Fibroblast of peridontal ligament (primary cell): ENCODE results near the gene RAD9A.
A peak's percentile ranks its signal among the peaks of the same experiment; 100 is the strongest.
"Not testable (repeated sequence)": the region's sequence is repeated elsewhere in the genome, so short reads cannot be mapped to it uniquely, and the experiment has no call there.

Experiments
- DNase-seq: peaks from one replicate; pipeline ENCODE4 v3.0.0-alpha.2; 2010; ENCODE audit errors: extremely low read depth

Gene RAD9A

DNA sequence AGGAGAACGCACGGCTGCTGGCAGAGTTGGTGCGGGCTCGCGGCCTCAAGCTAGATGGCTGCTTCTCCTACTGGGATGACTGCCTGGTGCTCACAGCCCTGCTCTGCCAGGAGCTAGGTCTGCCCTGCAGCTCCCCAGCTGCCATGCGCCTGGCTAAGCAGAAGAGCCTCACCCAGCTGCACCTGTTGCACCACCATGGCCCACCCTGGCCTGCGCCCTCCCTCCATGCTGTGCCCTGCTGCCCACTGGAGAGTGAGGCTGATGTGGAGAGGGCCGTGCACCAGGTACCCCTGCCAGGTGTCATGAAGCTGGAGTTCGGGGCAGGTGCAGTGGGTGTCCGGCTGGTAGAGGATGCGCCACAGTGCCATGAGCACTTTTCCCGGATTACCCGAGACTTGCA is 31.7 kb downstream of the RAD9A start:
- DNase-seq, result no peak

DNA sequence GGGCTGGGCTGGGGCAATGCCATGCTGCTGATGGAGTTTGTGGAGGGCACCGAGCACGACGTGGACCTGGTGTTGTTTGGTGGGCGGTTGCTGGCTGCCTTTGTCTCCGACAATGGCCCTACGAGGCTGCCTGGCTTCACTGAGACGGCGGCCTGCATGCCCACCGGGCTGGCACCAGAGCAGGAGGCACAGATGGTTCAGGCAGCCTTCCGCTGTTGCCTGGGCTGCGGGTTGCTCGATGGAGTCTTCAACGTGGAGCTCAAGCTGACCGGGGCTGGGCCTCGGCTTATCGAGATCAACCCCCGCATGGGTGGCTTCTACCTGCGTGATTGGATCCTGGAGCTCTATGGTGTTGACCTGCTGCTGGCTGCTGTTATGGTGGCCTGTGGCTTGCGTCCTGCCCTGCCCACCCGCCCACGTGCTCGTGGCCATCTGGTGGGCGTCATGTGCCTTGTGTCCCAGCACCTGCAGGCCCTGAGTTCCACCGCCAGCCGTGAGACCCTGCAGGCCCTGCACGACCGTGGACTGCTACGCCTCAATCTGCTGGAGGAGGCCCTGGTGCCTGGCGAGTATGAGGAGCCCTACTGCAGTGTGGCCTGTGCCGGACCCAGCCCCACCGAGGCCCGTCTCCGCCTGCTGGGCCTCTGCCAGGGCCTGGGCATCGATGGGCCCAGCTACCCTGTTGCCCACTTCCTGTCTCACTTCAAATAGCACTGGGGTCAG is 32.3 kb downstream of the RAD9A start:
- DNase-seq, result no peak

DNA sequence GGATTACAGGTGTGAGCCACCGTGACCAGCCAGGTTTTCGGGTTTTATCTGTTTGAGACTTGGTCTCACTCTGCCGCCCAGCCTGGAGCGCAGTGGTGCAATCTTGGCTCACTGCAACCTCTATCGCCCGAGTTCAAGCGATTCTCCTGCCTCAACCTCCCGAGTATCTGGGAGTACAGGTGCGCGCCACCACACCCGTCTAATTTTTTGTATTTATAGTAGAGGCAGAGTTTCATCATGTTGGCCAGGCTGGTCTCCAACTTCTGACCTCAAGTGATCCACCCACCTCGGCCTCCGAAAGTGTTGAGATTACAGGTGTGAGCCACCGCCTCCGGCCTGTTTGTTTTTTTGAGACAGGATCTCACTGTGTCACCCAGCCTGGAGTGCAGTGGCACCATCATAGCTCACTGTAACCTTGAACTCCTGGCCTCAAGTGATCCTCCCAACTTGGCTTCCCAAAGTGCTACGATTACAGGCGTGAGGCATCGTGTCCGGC is 35.6 kb downstream of the RAD9A start:
- not testable (repeated sequence) for DNase-seq

GRCh38 chr11:67428052-67429001 is 36.5 kb downstream of the RAD9A start, which contains the start of gene RPS6KB2:
Gene RPS6KB2, plus strand, starts transcription at chr11:67428494. Its CDS starts 52 bp downstream, at chr11:67428546.
- DNase-seq, result peak; percentile 97

- peak; percentile 10 for DNase-seq
Measured at GRCh38 chr11:67429038-67429668, 37.4 kb downstream of the RAD9A start.

DNA sequence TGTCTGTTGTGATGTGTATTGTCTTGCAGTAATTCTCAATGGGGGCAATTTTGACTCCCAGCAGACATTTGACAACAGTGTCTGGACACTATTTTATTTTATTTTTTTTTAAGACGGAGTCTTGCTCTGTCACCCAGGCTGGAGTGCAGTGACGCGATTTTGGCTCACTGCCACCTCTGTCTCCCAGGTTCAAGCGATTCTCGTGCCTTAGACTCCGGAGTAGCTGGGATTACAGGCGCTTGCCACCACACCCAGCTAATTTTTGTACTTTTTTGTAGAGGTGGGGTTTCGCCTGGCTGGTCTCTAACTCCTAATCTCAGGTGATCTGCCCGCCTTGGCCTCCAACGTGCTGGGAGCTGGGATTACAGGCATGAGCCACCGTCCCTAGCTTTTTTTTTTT is 37.9 kb downstream of the RAD9A start:
- DNase-seq, result no peak

DNA sequence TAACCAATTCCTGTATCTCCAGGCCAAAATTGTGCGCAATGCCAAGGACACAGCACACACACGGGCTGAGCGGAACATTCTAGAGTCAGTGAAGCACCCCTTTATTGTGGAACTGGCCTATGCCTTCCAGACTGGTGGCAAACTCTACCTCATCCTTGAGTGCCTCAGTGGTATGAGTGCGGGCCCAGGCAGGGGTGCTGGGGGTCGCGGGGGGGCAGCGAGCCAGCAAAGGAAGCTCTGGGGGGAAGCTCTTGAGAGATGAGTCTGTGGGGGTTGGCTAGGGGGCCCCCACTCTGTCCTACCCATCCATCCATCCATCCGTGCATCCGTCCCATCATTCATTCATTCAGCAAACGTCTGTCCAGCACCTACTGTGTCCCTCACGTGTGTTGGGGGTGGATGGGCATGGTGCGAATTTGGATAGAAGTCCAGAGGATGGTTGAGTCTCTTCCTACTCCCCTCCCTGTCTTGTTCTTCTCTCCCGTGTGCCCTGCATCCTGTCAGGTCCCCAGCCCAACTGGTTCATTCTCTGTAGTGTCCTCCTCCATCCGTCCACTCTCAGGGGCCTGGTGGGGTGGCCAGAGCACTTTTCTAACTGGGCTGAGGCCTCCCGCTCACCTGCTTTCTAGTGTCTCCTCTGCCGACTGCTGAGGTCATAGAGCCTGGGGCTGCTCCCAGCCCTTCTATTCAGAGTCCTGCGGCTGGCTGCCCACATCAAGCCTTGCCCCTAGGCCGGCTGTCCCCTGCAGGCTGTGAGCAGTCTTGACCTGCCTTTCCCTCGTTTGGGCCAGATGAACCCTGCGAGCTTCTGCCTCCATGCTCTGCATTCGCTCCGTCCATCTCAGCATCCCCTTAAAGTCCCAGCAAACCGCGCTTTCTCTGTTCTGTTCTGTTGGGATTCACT is 39.8 kb downstream of the RAD9A start:
- no peak for DNase-seq

DNA sequence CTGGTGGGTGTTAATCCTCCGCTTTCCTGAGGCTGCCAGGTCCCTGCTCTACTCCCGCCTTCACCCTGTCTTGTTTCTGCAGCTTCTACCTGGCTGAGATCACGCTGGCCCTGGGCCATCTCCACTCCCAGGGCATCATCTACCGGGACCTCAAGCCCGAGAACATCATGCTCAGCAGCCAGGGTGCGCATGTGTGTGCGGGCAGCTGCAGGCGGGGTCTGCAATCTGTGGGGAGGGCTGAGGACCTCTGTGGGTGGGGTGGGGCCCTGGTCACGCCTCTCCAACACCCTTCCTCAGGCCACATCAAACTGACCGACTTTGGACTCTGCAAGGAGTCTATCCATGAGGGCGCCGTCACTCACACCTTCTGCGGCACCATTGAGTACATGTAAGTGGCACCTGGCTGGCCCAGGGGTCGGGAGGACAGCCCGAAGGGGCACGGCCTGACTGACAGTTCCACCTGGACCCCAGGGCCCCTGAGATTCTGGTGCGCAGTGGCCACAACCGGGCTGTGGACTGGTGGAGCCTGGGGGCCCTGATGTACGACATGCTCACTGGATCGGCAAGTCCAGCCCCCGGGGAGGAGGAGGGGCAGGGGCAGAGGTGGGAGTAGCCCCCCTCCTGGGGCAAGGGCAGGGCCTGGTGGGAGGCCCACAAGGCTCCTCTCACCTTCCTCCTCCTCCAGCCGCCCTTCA is 41.0 kb downstream of the RAD9A start:
- DNase-seq, result no peak

- DNase-seq, result no peak
Measured at GRCh38 chr11:67433536-67434394, 42.0 kb downstream of the RAD9A start.

GRCh38 chr11:67434395-67434881 is 42.7 kb downstream of the RAD9A start:
- no peak for DNase-seq

GRCh38 chr11:67435031-67435726 is 43.4 kb downstream of the RAD9A start:
- DNase-seq, result no peak

DNA sequence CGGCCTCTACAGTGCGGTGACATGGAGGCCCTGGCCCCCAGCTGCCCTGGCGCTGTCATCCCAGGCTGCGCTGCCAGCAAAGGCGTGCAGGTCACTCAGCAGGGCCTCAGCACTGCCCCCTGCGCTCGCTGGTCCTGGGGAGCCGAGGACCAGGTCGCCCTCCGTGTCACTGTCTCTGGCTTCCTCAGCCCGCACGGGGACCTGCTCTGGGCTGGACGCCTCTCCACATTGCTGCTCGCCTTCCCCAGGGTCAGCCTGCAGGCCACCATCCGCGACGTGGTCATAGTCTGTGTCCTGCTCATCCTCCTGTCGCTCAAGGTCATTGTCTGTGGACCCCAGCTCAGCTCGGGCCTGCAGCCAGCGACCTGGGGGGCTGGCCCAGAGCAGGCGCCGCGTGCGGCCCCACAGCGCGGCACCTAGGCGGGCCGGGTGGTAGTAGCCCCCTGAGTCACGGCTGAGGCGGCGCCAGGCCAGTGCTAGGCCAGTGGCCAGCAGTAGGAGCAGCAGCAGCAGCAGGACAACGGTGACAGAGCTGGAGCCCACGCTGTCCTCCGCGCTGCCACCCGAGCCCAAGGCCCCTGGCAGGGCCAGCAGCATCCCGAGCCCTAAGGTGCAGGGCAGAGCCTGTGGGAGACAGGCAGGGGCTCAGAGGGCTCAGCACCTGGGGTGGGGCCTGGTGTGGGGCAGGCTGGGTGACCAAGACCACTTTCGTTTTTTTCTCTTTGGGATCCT is 44.1 kb downstream of the RAD9A start:
- no peak for DNase-seq

- DNase-seq, result no peak
Measured at GRCh38 chr11:67436459-67437081, 44.8 kb downstream of the RAD9A start.

DNA sequence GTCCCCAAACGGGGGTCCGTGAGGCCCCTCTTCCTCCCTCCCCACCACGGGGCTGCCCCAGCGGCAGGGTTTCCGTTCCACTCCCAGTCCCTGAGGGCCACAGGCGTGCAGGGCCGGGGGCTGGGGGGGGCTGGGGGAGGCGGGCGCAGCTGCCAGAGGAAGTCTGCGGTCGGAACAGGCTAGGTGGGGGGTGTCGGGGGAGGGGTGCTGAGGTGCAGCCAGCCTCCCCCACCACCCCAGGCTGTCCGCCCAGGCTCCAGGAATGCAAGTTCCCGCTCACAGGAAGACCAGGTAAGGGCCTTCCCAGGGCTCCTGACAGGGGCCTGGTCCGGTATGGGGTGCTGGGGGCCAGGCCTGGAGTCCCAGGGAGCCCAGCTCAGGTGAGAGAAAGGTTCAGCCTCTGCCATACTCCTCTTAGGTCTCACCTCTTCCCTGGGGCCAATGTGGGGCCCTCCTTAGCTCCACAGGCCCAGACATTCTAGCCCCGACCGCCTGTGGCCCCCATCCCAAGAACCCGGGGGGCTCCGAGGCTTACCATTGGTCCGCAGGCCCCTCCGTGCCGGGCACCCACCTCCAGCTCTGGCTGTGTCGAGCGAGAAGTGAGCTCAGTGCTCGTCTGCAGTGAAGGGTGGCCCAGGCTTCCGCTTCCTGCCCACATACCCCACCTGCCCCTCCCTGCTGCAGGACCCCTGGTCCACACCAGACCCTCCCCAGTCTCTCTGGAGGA is 45.5 kb downstream of the RAD9A start, which contains the start of gene PTPRCAP:
Gene PTPRCAP (minus strand): TSS at position 601 of the 727 bp plus-strand sequence. CDS start 63 bp downstream, at position 538.
- no peak for DNase-seq

GRCh38 chr11:67437809-67438157 is 46.0 kb downstream of the RAD9A start:
- no peak for DNase-seq

- DNase-seq, result no peak
Measured at GRCh38 chr11:67438158-67438902, 46.5 kb downstream of the RAD9A start.
